HepG2 (cell line): Measurements from ENCODE around the gene CDC27.

ENCODE experiments used
- FIP1L1 ChIP-seq: fragments of 200-400 bp; formaldehyde crosslinking; IDR thresholded peaks from 2 replicates; pipeline ENCODE4 v1.6.1; 2018; ENCODE audit warnings: low read depth, mild to moderate bottlenecking, low read length, moderate library complexity, borderline replicate concordance; ENCODE audit not compliant: insufficient read depth
- FOXO4 ChIP-seq: sonication (generic); formaldehyde crosslinking; conservative IDR thresholded peaks from 2 replicates; pipeline ENCODE4 v1.8.1; 2023; ENCODE audit warnings: missing genetic modification reagents
- GLMP ChIP-seq: sonication (generic); formaldehyde crosslinking; IDR thresholded peaks from 2 replicates; pipeline ENCODE4 v1.9.0; 2021; ENCODE audit warnings: missing genetic modification reagents, mild to moderate bottlenecking, borderline replicate concordance
- HNRNPLL ChIP-seq: fragments of 200-400 bp; formaldehyde crosslinking; IDR thresholded peaks from 2 replicates; pipeline ENCODE4 v1.6.1; 2017; ENCODE audit warnings: mild to moderate bottlenecking, low read depth, low read length; ENCODE audit not compliant: poor library complexity, severe bottlenecking
- POLR2A ChIP-seq, 2 experiments: IDR thresholded peaks; 2 replicates each; pipeline ENCODE4 v1.6.1; 2011; ENCODE audit warnings: low read depth in 2 of 2, low read length in 2 of 2, mild to moderate bottlenecking in 1 of 2, moderate library complexity in 1 of 2; ENCODE audit not compliant: insufficient read depth in 1 of 2
- POLR2AphosphoS2 ChIP-seq: IDR thresholded peaks from 2 replicates; pipeline ENCODE4 v1.6.1; 2011; ENCODE audit warnings: low read depth, low read length, improper control_type of control experiment
- ZBTB21 ChIP-seq: sonication (generic); formaldehyde crosslinking; IDR thresholded peaks from 2 replicates; pipeline ENCODE4 v1.4.0; 2020; ENCODE audit warnings: missing genetic modification reagents
- ZNF296 ChIP-seq: sonication (generic); formaldehyde crosslinking; conservative IDR thresholded peaks from 2 replicates; pipeline ENCODE4 v1.5.0; 2020; ENCODE audit warnings: mild to moderate bottlenecking, missing genetic modification reagents
- ZNF460 ChIP-seq: sonication (generic); formaldehyde crosslinking; IDR thresholded peaks from 2 replicates; pipeline ENCODE4 v1.5.1; 2020; ENCODE audit warnings: missing genetic modification reagents, mild to moderate bottlenecking, borderline replicate concordance
- ZNF572 ChIP-seq: sonication (generic); formaldehyde crosslinking; IDR thresholded peaks from 2 replicates; pipeline ENCODE4 v1.5.1; 2020; ENCODE audit warnings: mild to moderate bottlenecking, missing genetic modification reagents
- ZNF580 ChIP-seq: IDR thresholded peaks from 2 replicates; pipeline ENCODE4 v1.6.1; 2016; ENCODE audit warnings: low read depth, borderline replicate concordance
- ZNF703 ChIP-seq: sonication (generic); formaldehyde crosslinking; IDR thresholded peaks from 2 replicates; pipeline ENCODE4 v1.5.1; 2020; ENCODE audit warnings: missing genetic modification reagents, mild to moderate bottlenecking, moderate library complexity, borderline replicate concordance
- ZNF790 ChIP-seq: sonication (generic); formaldehyde crosslinking; IDR thresholded peaks from 2 replicates; pipeline ENCODE4 v1.8.0; 2022; ENCODE audit warnings: missing genetic modification reagents, mild to moderate bottlenecking, borderline replicate concordance

- TF ChIP-seq FIP1L1 (no peak), GLMP (CRISPR knock-in tag) (no peak), POLR2A (IDR thresholded peaks at IDR 0.05; ENCODE audit: insufficient read depth in 1 of 2, low read depth in 2 of 2, low read length in 2 of 2) (no peak), ZBTB21 (CRISPR knock-in tag) (no peak), ZNF703 (no peak), ZNF572 (CRISPR knock-in tag) (no peak), ZNF296 (no peak), ZNF460 (CRISPR knock-in tag) (no peak), POLR2AphosphoS2 (no peak), FOXO4 (no peak), HNRNPLL (no peak), ZNF790 (CRISPR knock-in tag) (no peak), ZNF580 (no peak)
These were observed 48.7 kb upstream of the CDC27 start for GRCh38 chr17:47237841-47238240.
